HG02938 (cell line): ENCODE data around the gene COMMD9.
"Not testable (repeated sequence)": the region's sequence is repeated elsewhere in the genome, so short reads cannot be mapped to it uniquely, and the experiment has no call there.

ENCODE experiments used
- ATAC-seq: cut with Tn5 transposase; IDR thresholded peaks from one replicate; pipeline ENCODE4 v1.9.1; 2021; ENCODE audit warnings: mild to moderate bottlenecking, moderate library complexity; ENCODE audit not compliant: unreplicated experiment

Gene COMMD9

GRCh38 chr11:36289226-36289852 lies at the start of gene COMMD9:
Gene COMMD9, minus strand, starts transcription at chr11:36289424. Its CDS starts 12 bp downstream, at chr11:36289412.
- ATAC-seq = peak; percentile 99

DNA sequence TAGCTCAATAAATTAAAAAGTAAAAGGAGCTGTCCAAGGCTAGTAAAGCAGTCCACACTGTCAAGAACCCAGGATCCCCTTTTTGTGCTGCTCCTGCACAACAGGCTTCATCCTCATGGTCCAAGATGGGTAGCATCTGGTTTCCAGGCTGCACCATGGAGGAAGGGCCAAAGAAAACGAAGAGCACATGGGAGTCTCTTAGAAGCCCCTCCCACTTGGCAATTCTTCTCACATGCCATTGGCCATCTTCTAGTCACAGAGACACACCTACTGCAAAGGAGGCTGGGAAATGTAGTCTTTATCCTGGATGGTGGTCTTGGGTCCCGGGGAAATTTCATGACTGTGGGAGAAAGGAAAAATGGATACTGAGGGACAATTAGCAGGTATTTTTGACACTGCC lies 44.7 kb upstream of the COMMD9 start:
- ATAC-seq = no peak

- no peak for ATAC-seq
These were observed 44.2 kb upstream of the COMMD9 start for GRCh38 chr11:36333468-36333867.

DNA sequence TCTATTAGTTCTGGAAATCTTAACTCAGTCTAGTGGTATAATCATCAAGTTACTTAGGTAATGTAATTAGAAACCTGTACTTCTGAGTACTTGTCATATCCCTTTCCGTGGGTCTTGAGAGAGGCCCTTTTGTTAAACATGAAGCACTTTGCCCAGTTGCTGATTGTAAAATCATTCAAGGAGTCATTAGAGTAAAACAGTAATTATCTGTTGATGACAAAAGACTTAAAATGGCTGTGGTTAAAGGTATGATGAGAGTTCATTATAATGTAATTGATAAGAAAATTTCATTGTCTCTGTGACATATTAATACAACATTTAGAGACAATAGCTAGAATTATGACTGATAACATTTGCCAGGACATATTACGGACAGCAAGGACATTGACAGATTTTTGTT lies 41.2 kb upstream of the COMMD9 start:
- no peak for ATAC-seq

DNA sequence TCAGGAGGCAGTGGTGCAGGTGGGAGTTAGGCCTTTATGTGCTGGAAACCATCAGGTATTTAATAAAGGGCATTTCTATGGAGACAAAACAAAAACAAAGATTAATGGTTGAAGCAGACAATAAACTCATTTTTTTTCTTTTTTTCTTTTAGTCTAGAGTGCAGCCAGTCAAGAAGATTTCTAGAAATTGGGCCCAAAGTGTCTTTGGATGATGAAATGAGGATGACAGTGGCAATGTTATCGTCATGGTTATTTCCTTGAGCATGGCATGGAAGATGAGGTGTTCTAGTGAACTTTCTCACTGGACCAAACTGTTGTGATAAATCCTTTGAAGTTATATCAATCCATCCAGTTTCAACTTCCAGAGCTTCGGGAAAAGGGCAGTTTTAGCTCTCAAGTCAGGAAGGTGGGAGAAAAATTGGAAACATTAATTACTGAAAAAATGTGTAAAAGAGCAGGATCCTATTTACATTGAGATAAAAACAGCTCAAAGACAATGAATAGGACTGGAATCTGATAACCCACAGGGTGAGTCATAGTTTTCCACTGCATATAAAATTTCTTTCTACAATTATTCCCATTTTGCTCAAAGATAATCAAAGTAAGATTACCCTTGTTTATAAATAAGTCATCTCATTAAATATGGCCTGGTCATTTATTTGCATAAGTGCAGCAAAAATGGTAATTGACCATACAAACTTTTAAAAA lies 39.9 kb upstream of the COMMD9 start:
- ATAC-seq = no peak

DNA sequence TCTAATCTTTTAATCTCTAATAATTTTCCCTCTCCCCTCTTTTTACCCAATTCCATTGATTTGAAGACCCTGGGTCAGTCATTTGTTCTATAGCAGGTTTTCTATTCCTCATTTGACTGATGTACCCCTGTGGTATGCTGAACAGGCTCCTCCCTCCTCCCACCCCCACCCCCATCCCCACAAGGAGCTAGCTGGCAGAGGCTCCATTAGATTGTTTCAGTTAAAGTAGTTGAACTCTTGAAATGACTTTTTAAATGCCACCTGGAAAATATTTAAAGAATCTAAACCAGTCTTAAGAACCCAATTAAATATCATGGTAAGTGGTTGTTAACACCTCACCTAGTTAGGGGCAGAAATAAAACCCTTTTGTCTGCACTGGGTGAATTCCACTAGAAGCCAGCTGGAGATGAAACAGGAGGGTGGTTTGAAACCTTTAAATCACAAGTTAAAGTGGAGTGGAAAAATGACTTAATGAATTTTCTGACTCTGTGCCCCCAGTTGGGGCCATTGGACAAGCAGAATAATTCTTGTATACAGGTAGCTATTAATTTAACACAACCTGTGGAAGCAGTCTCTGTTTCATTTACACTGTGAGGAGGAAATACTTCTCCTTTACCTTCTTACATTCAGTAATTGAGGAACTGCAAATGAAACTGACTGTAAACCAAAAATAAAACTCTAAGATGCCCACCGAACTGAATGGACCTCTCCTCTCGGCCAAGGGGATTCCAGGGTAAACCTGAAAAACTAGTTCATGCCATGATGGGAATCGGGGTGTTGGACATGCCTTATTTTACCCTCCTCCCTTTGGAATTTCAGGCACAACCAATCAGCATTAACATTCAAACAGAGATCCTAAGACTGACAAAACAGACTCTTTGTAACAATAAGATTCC lies 37.5 kb upstream of the COMMD9 start:
- ATAC-seq = peak; percentile 70

DNA sequence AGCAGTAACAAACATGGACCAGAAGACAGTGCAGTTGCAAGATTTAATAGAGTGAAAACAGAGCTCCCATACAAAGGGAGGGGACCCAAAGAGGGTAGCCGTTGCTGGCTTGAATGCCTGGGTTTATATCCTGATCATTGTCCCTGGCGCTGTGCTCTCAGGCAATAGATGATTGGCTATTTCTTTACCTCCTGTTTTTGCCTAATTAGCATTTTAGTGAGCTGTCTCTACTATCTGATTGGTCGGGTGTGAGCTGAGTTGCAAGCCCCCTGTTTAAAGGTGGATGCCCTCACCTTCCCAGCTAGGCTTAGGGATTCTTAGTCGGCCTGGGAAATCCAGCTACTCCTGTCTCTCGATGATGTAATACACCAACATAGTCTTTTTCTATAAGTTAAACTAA lies 36.2 kb upstream of the COMMD9 start:
- not testable (repeated sequence) for ATAC-seq

DNA sequence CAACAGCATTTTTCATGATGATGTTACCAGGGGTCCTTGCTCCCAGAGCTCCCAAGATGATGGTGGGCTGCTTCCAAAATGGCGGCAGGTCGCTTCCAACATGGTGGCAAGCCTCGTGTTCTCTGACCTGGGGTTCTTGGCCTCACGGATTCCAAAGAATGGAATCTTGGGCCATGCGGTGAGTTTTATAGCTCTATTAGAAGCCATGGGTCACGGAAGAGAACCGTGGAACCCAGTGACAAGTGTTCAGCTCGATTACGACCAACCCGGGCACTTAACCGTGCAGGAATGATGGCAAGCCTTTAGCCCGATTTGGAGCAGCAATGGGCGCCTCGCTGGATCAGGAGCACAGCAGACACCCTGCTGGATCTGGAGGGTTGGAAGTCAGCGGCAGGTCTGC lies 35.7 kb upstream of the COMMD9 start:
- ATAC-seq = not testable (repeated sequence)

DNA sequence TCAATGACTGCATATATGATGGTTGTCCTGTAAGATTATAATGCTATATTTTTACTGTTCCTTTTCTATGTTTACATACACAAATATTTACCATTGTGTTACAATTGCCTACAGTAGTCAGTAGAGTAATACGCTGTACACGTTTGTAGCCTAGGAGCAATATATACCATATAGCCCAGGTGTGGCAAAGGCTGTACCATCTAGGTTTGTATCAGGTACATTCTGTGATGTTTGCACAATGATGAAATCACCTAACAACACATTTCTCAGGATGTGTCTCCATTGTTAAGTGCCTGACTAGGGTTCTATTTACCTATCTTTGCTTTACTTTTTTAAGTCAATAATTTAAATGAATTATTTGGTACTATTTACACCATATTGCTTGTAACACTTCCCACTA lies 28.8 kb upstream of the COMMD9 start:
- no peak for ATAC-seq

DNA sequence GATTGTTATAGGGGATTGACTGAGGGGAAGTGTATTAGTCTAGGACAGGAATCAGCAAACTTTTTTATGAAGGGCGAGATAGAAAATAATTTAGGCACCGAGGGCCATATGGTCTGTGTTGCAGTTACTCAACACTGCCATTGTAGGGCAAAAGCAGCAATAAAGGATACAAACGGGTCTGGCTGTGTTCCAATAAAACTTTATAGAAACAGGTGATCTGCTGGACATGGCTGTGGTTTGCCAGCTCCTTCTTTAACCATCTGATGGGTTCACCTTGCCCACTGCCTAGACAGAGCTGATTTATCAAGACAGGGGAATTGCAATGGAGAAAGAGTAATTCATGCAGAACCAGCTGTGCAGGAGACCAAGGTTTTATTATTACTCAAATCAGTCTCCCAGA lies 26.8 kb upstream of the COMMD9 start:
- no peak for ATAC-seq

- no peak for ATAC-seq
These were observed 25.2 kb upstream of the COMMD9 start for GRCh38 chr11:36314434-36314767.

DNA sequence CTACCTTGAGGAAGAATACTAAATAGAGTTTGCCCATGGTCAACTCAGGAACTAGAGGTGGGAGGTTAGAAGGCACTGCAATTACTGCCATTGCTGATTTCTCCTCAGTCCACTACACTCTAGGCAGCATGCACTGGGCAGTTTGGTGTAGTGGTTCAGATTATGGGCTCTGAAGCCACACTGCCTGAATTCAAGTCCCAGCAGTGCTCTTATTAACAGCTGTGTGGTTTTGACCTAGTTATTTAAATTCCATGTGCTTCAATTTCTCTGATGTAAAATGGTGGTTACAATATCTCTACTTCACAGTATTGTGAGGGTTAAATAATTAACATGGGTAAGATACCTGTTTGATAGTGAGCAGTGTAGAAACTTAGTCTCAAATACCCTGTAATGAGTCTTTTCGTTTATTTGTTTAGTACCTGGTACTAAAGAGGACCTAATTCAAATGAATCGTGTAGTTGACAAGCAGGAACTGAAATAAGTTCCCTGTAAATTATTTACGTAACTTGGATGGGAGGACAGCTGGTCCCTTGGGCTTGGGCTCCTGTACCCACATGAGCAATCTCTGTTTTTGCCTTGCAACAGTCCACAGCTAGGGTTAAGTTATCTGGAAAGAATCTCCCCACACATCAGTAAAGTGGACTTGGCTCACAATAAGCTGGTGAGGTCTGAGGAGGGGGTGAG lies 24.7 kb upstream of the COMMD9 start:
- ATAC-seq = peak; percentile 59

DNA sequence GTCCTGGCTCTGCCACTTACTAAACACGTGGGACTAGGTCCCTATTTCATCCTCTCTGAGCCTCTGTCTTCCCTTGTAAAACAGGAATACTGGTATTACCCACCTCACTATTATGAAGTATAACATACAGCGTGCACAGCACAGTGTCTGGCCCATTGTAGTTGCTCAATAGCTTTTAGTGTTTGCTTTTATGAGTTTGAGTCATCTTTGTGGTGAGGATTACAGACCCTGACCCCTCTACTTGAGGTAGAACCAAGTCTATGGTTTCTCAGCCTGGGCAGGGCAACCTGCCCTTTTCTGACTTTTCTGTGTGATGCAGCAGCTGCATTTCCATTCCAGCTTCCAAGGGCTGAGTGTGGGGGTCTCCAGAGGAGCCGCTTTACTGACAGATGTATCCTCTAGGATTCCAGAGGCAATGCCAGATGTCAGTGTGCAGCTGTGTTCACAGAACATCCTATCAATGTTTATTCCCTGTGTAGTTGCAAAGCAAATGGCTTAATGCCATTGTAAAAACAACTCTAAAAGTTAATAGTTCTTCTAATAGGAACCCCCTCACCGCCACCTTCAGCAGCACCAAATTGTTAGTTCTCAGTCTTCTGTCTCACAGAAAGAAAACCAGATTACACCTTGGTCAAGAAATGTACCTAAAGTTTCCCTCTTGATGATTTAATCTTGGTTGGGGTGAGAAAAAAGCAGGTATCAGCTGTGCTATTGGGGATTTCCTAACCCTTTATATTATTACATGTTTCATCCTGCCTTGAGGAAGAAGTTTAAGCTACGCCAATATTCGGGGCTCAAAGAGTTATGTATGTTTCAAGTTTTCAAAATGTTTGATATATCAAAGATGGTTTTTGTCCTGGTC lies 23.6 kb upstream of the COMMD9 start:
- no peak for ATAC-seq

DNA sequence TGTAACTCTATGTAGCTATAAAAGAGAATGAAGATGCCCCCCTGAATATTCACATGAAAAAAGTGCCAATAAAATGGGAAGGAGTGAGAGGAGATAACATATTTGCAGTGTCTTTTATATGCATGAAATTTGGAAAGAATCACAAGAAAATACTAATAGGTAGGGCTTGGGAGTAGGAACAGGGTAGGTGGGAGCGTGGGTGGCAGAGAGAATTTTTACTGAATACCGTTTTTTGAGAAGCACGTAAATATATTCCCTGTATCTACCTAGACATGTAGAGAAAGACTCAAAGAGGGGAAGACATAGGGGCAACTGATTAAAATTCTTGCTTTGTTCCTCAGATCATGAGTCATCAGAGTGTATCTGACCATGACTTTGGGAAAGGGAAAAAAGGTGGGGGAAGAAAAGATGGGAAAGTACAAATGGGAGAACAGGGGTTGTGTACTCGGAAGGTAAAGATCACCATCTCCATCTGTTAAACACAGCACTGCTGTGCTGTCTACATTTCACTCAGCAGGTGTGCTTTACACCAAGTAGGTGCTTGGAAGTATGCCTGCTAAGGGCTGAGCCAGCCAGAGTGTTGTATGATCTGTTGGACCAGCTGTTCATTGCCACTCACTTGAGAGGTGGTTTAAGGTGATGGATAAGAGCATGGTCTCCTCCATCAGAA lies 22.8 kb upstream of the COMMD9 start:
- no peak for ATAC-seq

DNA sequence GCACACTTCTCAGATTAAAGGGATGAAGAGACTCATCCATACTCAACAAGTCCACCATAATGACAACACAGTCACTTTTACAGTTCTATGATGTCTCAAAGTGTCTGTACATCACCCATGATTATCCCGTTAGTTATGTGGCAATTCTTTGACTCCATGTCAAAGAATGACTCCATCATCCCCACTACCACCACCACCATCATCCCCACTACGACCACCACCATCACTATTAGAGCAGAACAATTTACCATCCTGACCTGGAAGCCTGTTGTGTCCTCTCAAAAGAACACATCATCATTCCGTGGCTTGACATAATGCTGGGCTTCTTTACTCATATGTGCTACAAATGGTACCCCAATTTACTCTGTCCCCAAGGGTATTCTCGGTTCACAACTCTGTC lies 20.6 kb upstream of the COMMD9 start:
- no peak for ATAC-seq

GRCh38 chr11:36308577-36308976 lies 19.4 kb upstream of the COMMD9 start:
- ATAC-seq = no peak

DNA sequence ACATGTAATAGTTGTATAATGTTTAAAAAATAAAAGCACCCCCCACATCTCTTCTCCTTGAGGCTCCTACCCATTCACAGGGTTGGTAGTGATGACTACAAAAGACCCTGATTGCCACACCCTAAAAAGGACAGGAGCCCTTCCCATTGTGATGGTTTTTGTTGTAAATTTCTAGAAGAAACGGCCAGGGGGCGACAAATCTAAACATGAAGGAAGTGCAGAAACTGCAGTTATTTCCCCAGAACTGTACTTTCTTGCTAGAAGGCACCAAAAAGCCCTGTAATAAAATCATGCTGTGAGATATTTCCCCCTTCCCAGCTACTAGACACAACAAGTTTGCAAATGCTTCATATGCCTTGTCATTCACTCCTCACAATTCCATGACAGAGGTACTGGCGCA lies 17.7 kb upstream of the COMMD9 start:
- no peak for ATAC-seq

- ATAC-seq = no peak
These were observed 15.8 kb upstream of the COMMD9 start for GRCh38 chr11:36305047-36305446.

DNA sequence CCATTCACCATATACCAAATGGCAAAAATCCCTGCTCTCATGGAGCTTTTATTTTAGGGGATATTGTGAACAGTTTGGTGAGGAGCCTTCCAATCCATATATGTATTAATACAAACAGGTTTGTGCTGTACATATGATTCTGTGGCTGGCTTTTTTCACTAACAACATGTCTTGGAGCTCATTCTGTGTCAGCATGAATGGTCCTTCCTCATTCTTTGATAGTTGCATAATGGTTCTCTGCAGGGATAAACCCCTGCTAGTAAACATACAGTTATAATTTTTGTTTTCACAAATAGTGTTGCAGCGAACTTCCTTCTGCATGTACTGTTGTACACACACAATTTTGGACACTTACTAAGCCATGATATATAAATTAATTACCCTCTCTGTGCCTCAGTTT lies 15.1 kb upstream of the COMMD9 start:
- no peak for ATAC-seq

DNA sequence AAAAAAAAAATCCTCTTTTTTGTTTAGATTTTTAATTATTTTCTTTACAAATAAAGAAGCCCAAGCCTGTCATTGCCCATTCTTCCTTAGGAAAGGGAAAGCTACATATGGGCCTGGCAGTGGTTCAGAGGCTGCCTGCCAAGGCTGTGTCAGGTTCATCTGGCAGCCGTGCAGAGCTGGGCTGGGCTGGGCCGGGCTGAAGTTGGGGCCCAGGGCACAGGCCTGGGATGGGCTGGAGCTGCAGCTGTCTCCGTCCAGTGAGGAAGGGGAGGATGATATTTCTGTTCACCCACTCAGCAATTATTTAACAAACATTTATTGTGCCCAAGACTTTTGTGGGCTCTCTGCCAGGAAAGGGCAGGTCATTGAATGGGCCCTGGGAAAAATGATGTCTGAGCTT lies 11.4 kb upstream of the COMMD9 start:
- no peak for ATAC-seq
